Ureter (tissue), 1 donor: ENCODE data around the gene ATP6V0E1. TPM values are rescaled to one million over a fixed set of nuclear protein-coding genes. Genes with fewer than 3 reads are reported as not detected.

Source experiments
- DNase-seq: peaks from one replicate; pipeline ENCODE4 v3.0.0-alpha.2; 2020; ENCODE audit warnings: low spot score
- total RNA-seq: library from RNA; stranded (reverse); gene quantifications from one replicate; pipeline ENCODE4 v1.2.4, GENCODE V29; 2023
- donor health status: DM: yes; HTN: yes; CAD: no.

The ATP6V0E1 gene
- total RNA-seq, 1 donor from 2014 or later: 208 TPM

DNA sequence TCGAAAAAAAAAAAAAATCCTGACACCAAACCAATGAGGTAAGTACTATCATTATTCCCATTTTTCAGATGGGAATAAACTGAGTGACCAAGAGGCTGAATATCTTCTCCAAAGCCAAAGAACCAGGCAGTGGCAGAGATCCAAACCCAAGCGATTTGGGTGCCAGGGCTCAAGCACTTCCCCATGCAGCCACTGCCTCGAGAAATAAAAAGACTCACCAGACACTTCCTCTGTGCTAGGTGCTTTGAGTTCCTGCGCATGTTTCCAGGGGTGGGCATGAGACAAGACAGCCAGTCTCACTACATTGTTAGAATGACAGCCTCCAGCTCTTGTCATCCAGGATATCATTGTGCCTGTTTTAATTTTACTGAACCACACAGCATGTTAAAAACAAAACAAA lies 26.6 kb upstream of the ATP6V0E1 start:
- no peak for DNase-seq

DNA sequence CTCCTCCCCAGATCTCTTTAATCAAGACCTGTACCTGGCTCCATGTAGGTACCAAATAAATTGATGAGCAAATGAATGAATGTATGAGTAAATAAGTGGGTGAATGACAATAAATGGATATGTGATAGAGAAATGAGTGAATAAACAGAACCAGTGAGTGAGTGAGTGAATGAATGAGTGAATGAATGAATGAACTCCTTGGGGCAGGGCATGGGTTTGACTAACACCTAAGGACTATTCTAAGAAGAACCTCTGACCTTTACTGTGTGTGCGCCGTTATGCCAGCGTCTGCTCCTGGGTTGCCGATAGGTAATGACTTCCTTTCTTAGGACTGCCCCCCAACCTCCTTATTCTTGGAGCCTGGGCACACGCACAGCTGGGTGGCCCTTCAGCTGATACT lies 26.1 kb upstream of the ATP6V0E1 start:
- DNase-seq: no peak

DNA sequence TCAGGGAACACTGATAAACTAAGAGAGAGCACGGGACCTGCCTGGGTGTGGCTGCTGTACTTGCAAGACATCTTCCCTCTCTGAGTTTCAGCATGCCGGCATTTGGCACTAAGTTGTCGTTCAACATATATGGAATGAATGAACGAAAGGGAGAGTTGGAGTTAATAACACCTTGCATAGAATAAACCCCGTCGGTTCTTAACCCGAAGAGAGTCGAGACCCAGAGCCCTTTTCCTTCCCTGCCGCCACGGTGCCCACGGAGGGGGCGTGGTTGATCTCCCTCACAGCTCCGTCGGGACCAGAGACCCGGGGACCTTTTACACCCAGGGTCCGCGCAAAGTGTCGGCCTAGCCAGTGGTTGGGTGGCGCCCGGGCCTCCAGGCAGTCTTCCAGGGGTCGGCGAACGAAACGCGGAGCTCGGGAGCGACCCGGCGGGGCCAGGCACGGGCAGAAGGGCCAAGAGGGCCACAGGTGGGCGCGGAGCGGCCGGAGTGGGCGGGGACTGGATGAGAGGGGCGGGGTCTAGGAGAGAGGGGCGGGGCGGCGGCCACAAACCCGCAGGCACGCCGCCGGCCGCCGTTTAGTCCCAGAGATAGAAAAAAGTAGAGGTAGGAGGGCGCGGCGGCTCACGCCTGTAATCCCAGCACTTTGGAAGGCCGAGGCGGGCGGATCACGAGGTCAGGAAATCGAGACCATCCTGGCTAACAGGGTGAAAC lies 25.1 kb upstream of the ATP6V0E1 start:
- DNase-seq: peak; percentile 61

- no peak for DNase-seq
Observed at GRCh38 chr5:172959824-172960799, 23.5 kb upstream of the ATP6V0E1 start.

GRCh38 chr5:172969921-172970320 lies 13.7 kb upstream of the ATP6V0E1 start:
- DNase-seq: no peak

DNA sequence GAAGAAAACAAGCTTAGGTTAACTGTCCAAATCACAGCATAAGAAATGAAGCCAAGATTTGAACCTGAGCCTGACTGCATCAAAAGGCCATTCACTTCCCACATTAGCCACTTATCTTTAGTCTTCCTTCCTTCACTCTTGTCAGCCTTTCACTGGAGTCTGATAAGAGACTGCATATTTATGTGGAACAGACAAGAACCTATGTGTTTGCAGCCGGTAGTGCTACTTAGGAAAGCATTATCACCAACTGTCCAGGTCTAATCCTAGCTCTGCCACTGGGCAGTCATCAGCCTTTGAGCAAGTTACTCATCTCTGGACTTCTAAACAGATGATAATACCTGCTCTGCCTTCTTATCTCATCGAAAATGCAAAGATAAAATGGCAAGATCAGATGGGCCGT lies 12.1 kb upstream of the ATP6V0E1 start:
- DNase-seq: no peak

GRCh38 chr5:172972552-172972951 lies 11.0 kb upstream of the ATP6V0E1 start:
- no peak for DNase-seq

DNA sequence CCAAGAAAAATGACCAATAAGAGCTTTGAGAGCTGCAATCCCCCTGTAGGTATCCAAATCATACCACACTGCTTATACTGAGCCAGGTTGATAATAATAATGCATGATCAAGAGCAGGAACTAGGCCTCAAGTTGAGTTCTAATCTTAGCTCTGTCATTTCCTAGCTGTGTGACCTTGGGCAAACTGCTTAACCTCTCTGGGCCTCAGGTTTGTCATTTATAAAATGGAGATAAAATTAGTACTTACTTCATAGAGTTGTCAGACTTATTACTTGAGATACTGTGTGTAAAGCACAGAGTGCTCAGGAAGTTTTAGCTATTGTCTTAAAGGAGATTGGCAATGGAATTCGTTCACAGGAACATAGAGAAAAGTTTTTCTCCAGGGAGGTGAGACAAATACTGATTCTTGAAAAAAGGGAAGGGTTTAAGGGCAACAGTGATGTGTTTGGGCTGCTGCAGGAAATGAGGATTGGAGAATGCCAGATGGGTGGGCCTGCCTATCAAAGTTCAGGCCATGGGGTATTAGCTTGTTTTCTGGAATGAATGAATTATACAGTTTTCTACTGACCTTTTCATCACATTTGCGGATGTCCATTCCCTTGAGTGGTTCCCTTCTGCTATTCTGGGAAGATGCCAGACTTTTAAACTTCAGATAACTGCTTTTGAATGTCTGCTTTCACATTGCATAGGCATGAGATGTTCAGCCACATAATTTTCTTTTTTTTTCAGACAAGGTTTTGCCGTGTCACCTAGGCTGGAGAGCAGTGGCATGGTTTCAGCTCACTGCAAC lies 10.2 kb upstream of the ATP6V0E1 start:
- DNase-seq: no peak

DNA sequence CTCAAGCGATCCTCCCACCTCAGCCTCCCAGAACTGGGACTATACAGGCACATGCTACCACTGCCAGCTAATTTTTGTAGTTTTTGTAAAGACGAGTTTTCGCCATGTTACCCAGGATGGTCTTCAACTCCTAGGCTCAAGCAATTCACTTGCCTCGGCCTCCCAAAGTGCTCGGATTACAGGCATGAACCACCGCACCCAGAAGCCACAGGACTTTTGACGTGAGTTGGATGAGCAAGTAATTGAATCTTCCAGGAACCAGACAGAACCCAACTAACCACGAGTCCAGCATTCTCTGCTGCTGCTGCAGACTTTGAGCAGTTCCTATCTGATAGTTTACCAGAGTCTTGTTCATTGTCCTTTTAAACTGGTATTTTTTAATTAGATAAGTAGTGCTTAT lies 9.6 kb upstream of the ATP6V0E1 start:
- DNase-seq: no peak

DNA sequence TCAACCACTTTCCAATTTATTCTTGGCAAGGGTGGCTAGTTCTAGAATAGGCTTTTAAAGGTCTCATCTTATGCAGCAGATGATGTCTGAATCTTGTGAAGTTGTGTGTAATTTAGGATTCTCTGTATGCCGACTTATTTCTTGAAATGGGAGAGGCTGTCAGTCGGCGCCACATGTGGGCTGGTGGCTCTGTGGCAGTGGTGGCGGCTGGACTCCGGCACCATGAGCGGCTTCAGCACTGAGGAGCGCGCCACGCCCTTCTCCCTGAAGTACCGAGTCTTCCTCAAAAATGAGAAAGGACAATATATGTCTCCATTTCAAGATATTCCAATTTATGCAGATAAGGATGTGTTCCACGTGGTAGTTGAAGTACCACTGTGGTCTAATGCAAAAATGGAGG lies 8.3 kb upstream of the ATP6V0E1 start:
- no peak for DNase-seq

DNA sequence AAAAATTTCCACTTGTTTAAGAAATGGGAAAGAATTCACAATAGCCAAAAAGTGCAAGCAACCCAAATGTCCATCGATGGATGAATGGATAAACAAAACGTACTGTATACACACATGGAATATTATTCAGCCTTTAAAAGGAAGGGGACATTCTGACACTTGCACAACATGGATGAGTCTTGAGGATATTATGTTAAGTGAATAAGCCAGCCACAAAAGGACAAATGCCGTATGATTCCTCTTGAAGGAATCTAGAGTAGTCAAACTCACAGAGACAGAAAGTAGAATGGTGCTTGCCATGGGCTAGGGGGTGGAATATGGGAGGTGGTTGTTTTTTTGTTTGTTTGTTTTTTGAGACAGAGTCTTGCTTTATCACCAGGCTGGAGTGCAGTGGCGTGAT lies 3.8 kb upstream of the ATP6V0E1 start:
- no peak for DNase-seq

- DNase-seq: no peak
Observed at GRCh38 chr5:172981931-172982330, 1.6 kb upstream of the ATP6V0E1 start.

- DNase-seq: peak; percentile 81
Observed at GRCh38 chr5:172984244-172984953, 828 bp downstream of the ATP6V0E1 start.

- DNase-seq: no peak
Observed at GRCh38 chr5:172985596-172985995, 2.0 kb downstream of the ATP6V0E1 start.

GRCh38 chr5:172988276-172988675 lies 4.7 kb downstream of the ATP6V0E1 start:
- DNase-seq: no peak

- DNase-seq: no peak
Observed at GRCh38 chr5:172990776-172991175, 7.2 kb downstream of the ATP6V0E1 start.

GRCh38 chr5:172994405-172994804 lies 10.8 kb downstream of the ATP6V0E1 start:
- no peak for DNase-seq

GRCh38 chr5:172999372-172999973 lies 15.9 kb downstream of the ATP6V0E1 start:
- DNase-seq: no peak

GRCh38 chr5:172999974-173000373 lies 16.4 kb downstream of the ATP6V0E1 start:
- DNase-seq: no peak

DNA sequence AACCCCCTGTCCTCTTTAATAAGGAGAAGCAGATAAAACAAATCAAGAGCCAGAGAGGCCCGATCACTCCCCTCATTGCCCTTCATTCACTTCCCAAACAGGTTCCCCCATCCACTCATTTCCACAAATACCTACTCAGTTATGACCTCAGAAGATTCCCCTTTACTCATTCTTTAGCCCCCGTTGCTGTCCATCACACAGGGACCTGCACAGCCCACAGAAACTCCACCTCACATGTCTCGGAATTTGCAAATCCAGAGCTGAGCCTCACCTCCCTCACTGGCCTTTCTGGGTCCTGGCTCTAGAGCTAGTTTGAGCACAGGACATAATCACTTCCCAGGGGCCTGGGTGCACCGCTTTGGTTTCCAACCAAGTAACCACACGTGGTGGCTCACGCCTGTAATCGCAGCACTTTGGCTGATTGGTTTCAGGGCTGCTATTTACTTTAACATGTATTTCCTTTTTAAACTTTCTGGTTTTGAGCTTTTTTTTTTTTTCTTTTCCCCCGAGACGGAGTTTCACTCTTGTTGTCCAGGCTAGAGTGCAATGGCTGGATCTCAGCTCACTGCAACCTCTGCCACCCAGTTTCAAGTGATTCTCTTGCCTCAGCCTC lies 17.8 kb downstream of the ATP6V0E1 start:
- no peak for DNase-seq

GRCh38 chr5:173003360-173003759 lies 19.8 kb downstream of the ATP6V0E1 start:
- no peak for DNase-seq
